HG03521 (cell line): Measurements from ENCODE around the gene PCBP2.
"Not testable (repeated sequence)": the region's sequence is repeated elsewhere in the genome, so short reads cannot be mapped to it uniquely, and the experiment has no call there.

Experiments
- ATAC-seq: cut with Tn5 transposase; IDR thresholded peaks from one replicate; pipeline ENCODE4 v1.9.1; 2021; ENCODE audit warnings: mild to moderate bottlenecking, moderate library complexity; ENCODE audit not compliant: unreplicated experiment

Gene PCBP2

GRCh38 chr12:53451661-53452158 is at the start of gene PCBP2:
Gene PCBP2, plus strand, starts transcription at chr12:53452102. Its CDS starts 2,699 bp downstream, at chr12:53454801.
- peak; percentile 96 for ATAC-seq

- ATAC-seq, result not testable (repeated sequence)
Observed at GRCh38 chr12:53402351-53402750, 49.6 kb upstream of the PCBP2 start.

- no peak for ATAC-seq
Observed at GRCh38 chr12:53402871-53403270, 49.0 kb upstream of the PCBP2 start.

GRCh38 chr12:53410951-53411350 is 41.0 kb upstream of the PCBP2 start:
- ATAC-seq, result no peak

- ATAC-seq, result no peak
Observed at GRCh38 chr12:53413485-53414204, 38.3 kb upstream of the PCBP2 start.

GRCh38 chr12:53414756-53415417 is 37.0 kb upstream of the PCBP2 start:
- no peak for ATAC-seq

- ATAC-seq, result not testable (repeated sequence)
Observed at GRCh38 chr12:53415752-53416389, 36.0 kb upstream of the PCBP2 start.

GRCh38 chr12:53417291-53417816 is 34.5 kb upstream of the PCBP2 start:
- ATAC-seq, result not testable (repeated sequence)

GRCh38 chr12:53418221-53418620 is 33.7 kb upstream of the PCBP2 start:
- no peak for ATAC-seq

- no peak for ATAC-seq
Observed at GRCh38 chr12:53419756-53420155, 32.1 kb upstream of the PCBP2 start.

- ATAC-seq, result not testable (repeated sequence)
Observed at GRCh38 chr12:53422247-53422646, 29.7 kb upstream of the PCBP2 start.

GRCh38 chr12:53423597-53423996 is 28.3 kb upstream of the PCBP2 start, which contains the start of gene AMHR2:
Gene AMHR2, plus strand, starts transcription at chr12:53423855. Its CDS starts 80 bp downstream, at chr12:53423935.
- no peak for ATAC-seq

GRCh38 chr12:53424626-53425514 is 27.0 kb upstream of the PCBP2 start:
- ATAC-seq, result no peak

- ATAC-seq, result no peak
Observed at GRCh38 chr12:53425515-53426150, 26.3 kb upstream of the PCBP2 start.

- ATAC-seq, result no peak
Observed at GRCh38 chr12:53427905-53428594, 23.9 kb upstream of the PCBP2 start.

- ATAC-seq, result no peak
Observed at GRCh38 chr12:53428741-53429140, 23.2 kb upstream of the PCBP2 start.

- no peak for ATAC-seq
Observed at GRCh38 chr12:53430116-53430515, 21.8 kb upstream of the PCBP2 start.

- no peak for ATAC-seq
Observed at GRCh38 chr12:53431187-53431586, 20.7 kb upstream of the PCBP2 start.

GRCh38 chr12:53435326-53435725 is 16.6 kb upstream of the PCBP2 start:
- not testable (repeated sequence) for ATAC-seq
